Measurements from ENCODE around the gene PRAMEF13. TPM values are rescaled to one million over a fixed set of nuclear protein-coding genes. Genes with fewer than 3 reads are reported as not detected.

Gene PRAMEF13
- total RNA-seq: not detected in 2 replicates

GRCh38 chr1:13201309-13201708, at the start of gene PRAMEF13:
Gene PRAMEF13 (minus strand): TSS chr1:13201409. CDS start chr1:13199589, 1,820 bp downstream.

GRCh38 chr1:13225675-13226204, 24.5 kb upstream of the PRAMEF13 start, which contains the start of gene PRAMEF18:
Gene PRAMEF18 (minus strand): TSS chr1:13226154. CDS start chr1:13226106, 48 bp downstream.

GRCh38 chr1:13171548-13171947, 29.7 kb downstream of the PRAMEF13 start, which contains the start of gene PRAMEF9:
Gene PRAMEF9 (plus strand): TSS chr1:13171848. CDS start chr1:13175281, 3,433 bp downstream.

GRCh38 chr1:13165531-13165930, 35.7 kb downstream of the PRAMEF13 start, which contains the start of gene HNRNPCL4:
Gene HNRNPCL4 (minus strand): TSS chr1:13165631. CDS start chr1:13165467, 164 bp downstream.

GRCh38 chr1:13155909-13156308, 45.3 kb downstream of the PRAMEF13 start, which contains the start of gene PRAMEF26:
Gene PRAMEF26 (minus strand): TSS chr1:13156009. CDS start chr1:13153095, 2,914 bp downstream.

Other genes starting within 250 kb of the PRAMEF13 start
- gene PRAMEF27, start 144.8 kb downstream of the PRAMEF13 start, total RNA-seq: not detected in 2 replicates
- gene HNRNPCL3, start 140.6 kb downstream of the PRAMEF13 start, total RNA-seq: not detected in 2 replicates
- not detected in 2 replicates for gene PRAMEF25, start 130.6 kb downstream of the PRAMEF13 start, total RNA-seq
- not detected in 2 replicates for gene HNRNPCL2, start 84.6 kb downstream of the PRAMEF13 start, total RNA-seq
- not detected in 2 replicates for gene PRAMEF26, start 45.4 kb downstream of the PRAMEF13 start, total RNA-seq
- not detected in 2 replicates for gene HNRNPCL4, start 35.8 kb downstream of the PRAMEF13 start, total RNA-seq
- not detected in 2 replicates for gene PRAMEF9, start 29.6 kb downstream of the PRAMEF13 start, total RNA-seq
- gene PRAMEF18, start 24.7 kb upstream of the PRAMEF13 start, total RNA-seq: not detected in 2 replicates
- not detected in 2 replicates for gene PRAMEF5, start 52.8 kb upstream of the PRAMEF13 start, total RNA-seq
- gene PRAMEF8, start 83.7 kb upstream of the PRAMEF13 start, total RNA-seq: not detected in 2 replicates
- not detected in 2 replicates for gene PRAMEF33, start 102.1 kb upstream of the PRAMEF13 start, total RNA-seq
- not detected in 2 replicates for gene PRAMEF15, start 114.2 kb upstream of the PRAMEF13 start, total RNA-seq
- gene PRAMEF14, start 145.7 kb upstream of the PRAMEF13 start, total RNA-seq: not detected in 2 replicates
- gene PRAMEF19, start 170.5 kb upstream of the PRAMEF13 start, total RNA-seq: not detected in 2 replicates
- not detected in 2 replicates for gene PRAMEF17, start 188.2 kb upstream of the PRAMEF13 start, total RNA-seq
- gene PRAMEF20, start 209.0 kb upstream of the PRAMEF13 start, total RNA-seq: not detected in 2 replicates